ENCODE measurements around the gene BEND6. TPM values are rescaled to one million over a fixed set of nuclear protein-coding genes. Genes with fewer than 3 reads are reported as not detected.

Gene BEND6
- total RNA-seq, 1 experiment from 2014 or later: not detected

GRCh38 chr6:57068061-57068460 is 113.2 kb downstream of the BEND6 start:
- Mint-ChIP-seq H3K27me3 (ENCODE audit: insufficient read depth, unreplicated experiment) (no peaks in the 10 kb centered on the region), H3K27ac (ENCODE audit: unreplicated experiment) (no peak overlapping the region)
- intact Hi-C loops (cut with micrococcal nuclease; ENCODE audit: unreplicated experiment): no loop called here

GRCh38 chr6:57069228-57069627 is 114.3 kb downstream of the BEND6 start:
- Mint-ChIP-seq H3K4me3 (ENCODE audit: unreplicated experiment) (no peak overlapping the region), H3K9me3 (ENCODE audit: unreplicated experiment) (no peaks in the 10 kb centered on the region), H3K36me3 (ENCODE audit: insufficient read depth, unreplicated experiment) (peaks cover 5% of the 10 kb centered on the region), H3K27ac (ENCODE audit: unreplicated experiment) (no peak overlapping the region), H3K27me3 (ENCODE audit: insufficient read depth, unreplicated experiment) (no peaks in the 10 kb centered on the region), H3K4me1 (ENCODE audit: low read depth, unreplicated experiment) (no peaks in the 10 kb centered on the region)
- Histone ChIP-seq H3K4me3 (ENCODE audit: low read depth, low read length) (no peak overlapping the region), H3K27me3 (replicated peaks; ENCODE audit: control insufficient read depth, insufficient read depth, low read length) (no peaks in the 10 kb centered on the region), H3K4me1 (peaks cover 11% of the 10 kb centered on the region; the same call in 1 of the 2 replicates), H3K9me3 (no peaks in the 10 kb centered on the region), H3K36me3 (ENCODE audit: control insufficient read depth, insufficient read depth, low read length) (no peaks in the 10 kb centered on the region)
- CTCF ChIA-PET: no interaction called here
- TF ChIP-seq CTCF (IDR thresholded peaks at IDR 0.05; ENCODE audit: insufficient read depth in 1 of 2, low read depth in 1 of 2, low read length in 1 of 2, severe bottlenecking in 1 of 2, unreplicated experiment in 1 of 2): no peak
- intact Hi-C loops (cut with micrococcal nuclease; ENCODE audit: unreplicated experiment): no loop called here
- no peak for DNase-seq
- POLR2A ChIA-PET: no interaction called here
- BruUV-seq (replicated peaks): no TSS peak

More at GRCh38 chr6:57068061-57068460, 113.2 kb downstream of the BEND6 start:
- Histone ChIP-seq H3K4me3 (ENCODE audit: low read depth, low read length) (no peak overlapping the region), H3K27me3 (replicated peaks; ENCODE audit: control insufficient read depth, insufficient read depth, low read length) (no peaks in the 10 kb centered on the region), H3K36me3 (ENCODE audit: control insufficient read depth, insufficient read depth, low read length) (no peaks in the 10 kb centered on the region), H3K9me3 (no peaks in the 10 kb centered on the region), H3K4me1 (peaks cover 11% of the 10 kb centered on the region; the same call in 1 of the 2 replicates)
- no peak for TF ChIP-seq CTCF (IDR thresholded peaks at IDR 0.05; ENCODE audit: insufficient read depth in 1 of 2, low read depth in 1 of 2, low read length in 1 of 2, severe bottlenecking in 1 of 2, unreplicated experiment in 1 of 2)
- Mint-ChIP-seq H3K4me1 (ENCODE audit: low read depth, unreplicated experiment) (no peaks in the 10 kb centered on the region), H3K36me3 (ENCODE audit: insufficient read depth, unreplicated experiment) (peaks cover 7% of the 10 kb centered on the region), H3K4me3 (ENCODE audit: unreplicated experiment) (no peak overlapping the region), H3K9me3 (ENCODE audit: unreplicated experiment) (no peaks in the 10 kb centered on the region)
- no TSS peak for BruUV-seq (replicated peaks)
- ChIA-PET POLR2A (no interaction called here), CTCF (no interaction called here)
- DNase-seq: no peak

- Mint-ChIP-seq H3K4me3 (ENCODE audit: unreplicated experiment) (no peak overlapping the region), H3K4me1 (ENCODE audit: low read depth, unreplicated experiment) (no peaks in the 10 kb centered on the region), H3K27ac (ENCODE audit: unreplicated experiment) (no peak overlapping the region), H3K36me3 (ENCODE audit: insufficient read depth, unreplicated experiment) (peaks cover 5% of the 10 kb centered on the region), H3K9me3 (ENCODE audit: unreplicated experiment) (no peaks in the 10 kb centered on the region), H3K27me3 (ENCODE audit: insufficient read depth, unreplicated experiment) (no peaks in the 10 kb centered on the region)
- Histone ChIP-seq H3K9me3 (no peaks in the 10 kb centered on the region), H3K4me3 (ENCODE audit: low read depth, low read length) (no peak overlapping the region), H3K36me3 (ENCODE audit: control insufficient read depth, insufficient read depth, low read length) (no peaks in the 10 kb centered on the region), H3K27me3 (replicated peaks; ENCODE audit: control insufficient read depth, insufficient read depth, low read length) (no peaks in the 10 kb centered on the region), H3K4me1 (peaks cover 11% of the 10 kb centered on the region; the same call in 1 of the 2 replicates)
- ChIA-PET CTCF (no interaction called here), POLR2A (no interaction called here)
- TF ChIP-seq CTCF (IDR thresholded peaks at IDR 0.05; ENCODE audit: insufficient read depth in 1 of 2, low read depth in 1 of 2, low read length in 1 of 2, severe bottlenecking in 1 of 2, unreplicated experiment in 1 of 2): no peak
- no peak for DNase-seq
- BruUV-seq (replicated peaks): no TSS peak
- intact Hi-C loops (cut with micrococcal nuclease; ENCODE audit: unreplicated experiment): no loop called here
These were observed 115.0 kb downstream of the BEND6 start for GRCh38 chr6:57069920-57070331.

Measured in Caco-2 (cell line).